ENCODE results near the gene ABI2. TPM values are rescaled to one million over a fixed set of nuclear protein-coding genes. Genes with fewer than 3 reads are reported as not detected.

ABI2 gene
- total RNA-seq, 1 experiment from 2014 or later = 75.6 TPM

DNA sequence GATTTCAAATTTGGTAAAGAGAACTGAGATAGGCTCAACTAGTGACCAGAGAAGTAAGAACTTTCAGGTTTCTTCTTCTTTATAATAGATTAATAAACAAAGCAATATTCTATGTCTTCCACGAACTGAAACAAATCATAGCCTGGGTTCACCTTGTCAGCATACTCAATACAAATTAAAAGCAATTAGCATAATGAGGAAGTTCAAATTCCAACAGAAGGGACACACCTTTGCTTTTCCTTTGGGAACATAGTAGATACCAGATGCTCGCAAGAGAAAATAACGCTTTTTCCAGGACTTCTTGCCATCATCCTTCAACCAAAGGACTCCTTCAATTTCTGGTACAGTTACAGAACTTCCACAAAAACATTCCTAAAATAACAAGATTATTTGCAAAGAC lies 127.0 kb downstream of the ABI2 start:
- intact Hi-C loops (cut with micrococcal nuclease) = no loop called here
- no peak overlapping the region for H3K27ac ChIP-seq (ENCODE audit: low read depth, low read length)

DNA sequence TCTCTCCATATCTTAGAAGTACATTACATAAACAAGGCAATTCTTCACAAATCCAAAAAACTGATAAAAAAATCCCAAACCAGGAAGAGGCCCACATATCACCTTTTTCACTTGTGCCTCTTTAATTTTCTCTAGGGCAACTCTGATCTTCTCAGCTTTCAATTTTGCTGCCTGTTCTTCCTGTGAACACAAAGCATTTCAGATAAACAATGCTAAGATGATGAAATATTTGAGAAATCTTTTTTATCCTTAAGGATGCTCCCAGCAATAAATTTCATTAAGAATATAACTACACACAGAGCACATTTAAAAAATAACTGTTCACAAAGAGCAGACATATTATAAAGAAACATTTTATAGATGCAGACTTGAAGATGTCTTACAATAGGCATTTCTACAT lies 133.6 kb downstream of the ABI2 start:
- Histone ChIP-seq H3K27me3 (ENCODE audit: insufficient read depth, low read length) (no peaks in the 10 kb centered on the region), H2AFZ (ENCODE audit: low read depth, low read length, poor library complexity, severe bottlenecking) (no peak overlapping the region), H3K9ac (ENCODE audit: low read length) (no peak overlapping the region), H3K9me3 (ENCODE audit: control insufficient read depth in 1 of 2, insufficient read depth in 1 of 2, low read depth in 1 of 2, low read length in 2 of 2) (no peaks in the 10 kb centered on the region), H3K9me2 (ENCODE audit: insufficient read depth) (no peaks in the 10 kb centered on the region), H4K20me1 (ENCODE audit: insufficient read depth) (no peaks in the 10 kb centered on the region), H3K27ac (ENCODE audit: low read depth, low read length) (no peak overlapping the region), H3K79me2 (ENCODE audit: insufficient read depth, low read length) (no peaks in the 10 kb centered on the region), H3K36me3 (ENCODE audit: control insufficient read depth in 1 of 2, insufficient read depth in 2 of 2, low read length in 2 of 2) (peaks cover 0 to 8% of the 10 kb centered on the region in 2 experiments; a peak in 1 of 4 replicates), H3K4me1 (ENCODE audit: control insufficient read depth in 1 of 2, insufficient read depth in 2 of 2, low read length in 2 of 2) (no peaks in the 10 kb centered on the region), H3K4me2 (ENCODE audit: low read length) (no peak overlapping the region), H3K4me3 (replicated peaks in 1 of 2; ENCODE audit: low read depth in 1 of 2, low read length in 2 of 2) (no peak overlapping the region)
- BruUV-seq (replicated peaks) = no TSS peak
- intact Hi-C loops (cut with micrococcal nuclease) = no loop called here
- ATAC-seq (no peak), DNase-seq (ENCODE audit: low read depth, low spot score) (no peak)
- TF ChIP-seq, protein P1, sequence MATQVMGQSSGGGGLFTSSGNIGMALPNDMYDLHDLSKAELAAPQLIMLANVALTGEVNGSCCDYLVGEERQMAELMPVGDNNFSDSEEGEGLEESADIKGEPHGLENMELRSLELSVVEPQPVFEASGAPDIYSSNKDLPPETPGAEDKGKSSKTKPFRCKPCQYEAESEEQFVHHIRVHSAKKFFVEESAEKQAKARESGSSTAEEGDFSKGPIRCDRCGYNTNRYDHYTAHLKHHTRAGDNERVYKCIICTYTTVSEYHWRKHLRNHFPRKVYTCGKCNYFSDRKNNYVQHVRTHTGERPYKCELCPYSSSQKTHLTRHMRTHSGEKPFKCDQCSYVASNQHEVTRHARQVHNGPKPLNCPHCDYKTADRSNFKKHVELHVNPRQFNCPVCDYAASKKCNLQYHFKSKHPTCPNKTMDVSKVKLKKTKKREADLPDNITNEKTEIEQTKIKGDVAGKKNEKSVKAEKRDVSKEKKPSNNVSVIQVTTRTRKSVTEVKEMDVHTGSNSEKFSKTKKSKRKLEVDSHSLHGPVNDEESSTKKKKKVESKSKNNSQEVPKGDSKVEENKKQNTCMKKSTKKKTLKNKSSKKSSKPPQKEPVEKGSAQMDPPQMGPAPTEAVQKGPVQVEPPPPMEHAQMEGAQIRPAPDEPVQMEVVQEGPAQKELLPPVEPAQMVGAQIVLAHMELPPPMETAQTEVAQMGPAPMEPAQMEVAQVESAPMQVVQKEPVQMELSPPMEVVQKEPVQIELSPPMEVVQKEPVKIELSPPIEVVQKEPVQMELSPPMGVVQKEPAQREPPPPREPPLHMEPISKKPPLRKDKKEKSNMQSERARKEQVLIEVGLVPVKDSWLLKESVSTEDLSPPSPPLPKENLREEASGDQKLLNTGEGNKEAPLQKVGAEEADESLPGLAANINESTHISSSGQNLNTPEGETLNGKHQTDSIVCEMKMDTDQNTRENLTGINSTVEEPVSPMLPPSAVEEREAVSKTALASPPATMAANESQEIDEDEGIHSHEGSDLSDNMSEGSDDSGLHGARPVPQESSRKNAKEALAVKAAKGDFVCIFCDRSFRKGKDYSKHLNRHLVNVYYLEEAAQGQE (IDR thresholded peaks at IDR 0.05; ENCODE audit: low read depth) = no peak
- ChIA-PET RAD21 (ENCODE audit: low non-redundant PET in 1 of 2, low total read pairs in 2 of 2, uncharacterized antibody in 2 of 2, unreplicated experiment in 2 of 2) (no interaction called here), CTCF (no interaction called here), POLR2A (no interaction called here)

More for the DNA sequence above, 127.0 kb downstream of the ABI2 start:
- peaks cover 11 to 15% of the 10 kb centered on the region in 2 experiments for H3K4me1 ChIP-seq (ENCODE audit: control insufficient read depth in 1 of 2, insufficient read depth in 2 of 2, low read length in 2 of 2)
- no peaks in the 10 kb centered on the region for H3K27me3 ChIP-seq (ENCODE audit: insufficient read depth, low read length)
- ATAC-seq (no peak), DNase-seq (ENCODE audit: low read depth, low spot score) (no peak)
- POLR2A ChIA-PET = no interaction called here
- no peak overlapping the region for H3K4me3 ChIP-seq (replicated peaks in 1 of 2; ENCODE audit: low read depth in 1 of 2, low read length in 2 of 2)
- no peaks in the 10 kb centered on the region for H3K9me2 ChIP-seq (ENCODE audit: insufficient read depth)
- no TSS peak for BruUV-seq (replicated peaks)
- no peaks in the 10 kb centered on the region for H3K79me2 ChIP-seq (ENCODE audit: insufficient read depth, low read length)
- no peak overlapping the region for H3K9ac ChIP-seq (ENCODE audit: low read length)
- CTCF ChIA-PET = interaction anchor here (1.2 to 2.1 kb wide), 2 partner anchors 360 to 361 kb away, joined by 4 to 5 read pairs; no protein-coding TSS in a partner anchor
- no peak for TF ChIP-seq EZH2 (IDR thresholded peaks at IDR 0.05)
- TF ChIP-seq, protein P1 (IDR thresholded peaks at IDR 0.05; ENCODE audit: low read depth) = no peak
- TF ChIP-seq JUND (IDR thresholded peaks at IDR 0.05) = no peak
- no peak for TF ChIP-seq SP1 (IDR thresholded peaks at IDR 0.05; ENCODE audit: low read depth)
- no peak for TF ChIP-seq RAD21 (IDR thresholded peaks at IDR 0.05; ENCODE audit: low read depth)
- no peak for TF ChIP-seq EZH2phosphoT487 (IDR thresholded peaks at IDR 0.05; ENCODE audit: borderline replicate concordance)
- H4K20me1 ChIP-seq (ENCODE audit: insufficient read depth) = no peaks in the 10 kb centered on the region
- H3K4me2 ChIP-seq (ENCODE audit: low read length) = no peak overlapping the region
- RAD21 ChIA-PET (ENCODE audit: low non-redundant PET in 1 of 2, low total read pairs in 2 of 2, uncharacterized antibody in 2 of 2, unreplicated experiment in 2 of 2) = no interaction called here
- no peak overlapping the region for H2AFZ ChIP-seq (ENCODE audit: low read depth, low read length, poor library complexity, severe bottlenecking)
- no peaks in the 10 kb centered on the region for H3K9me3 ChIP-seq (ENCODE audit: control insufficient read depth in 1 of 2, insufficient read depth in 1 of 2, low read depth in 1 of 2, low read length in 2 of 2)
- peaks cover 0 to 8% of the 10 kb centered on the region in 2 experiments; a peak in 1 of 4 replicates for H3K36me3 ChIP-seq (ENCODE audit: control insufficient read depth in 1 of 2, insufficient read depth in 2 of 2, low read length in 2 of 2)

All from HCT116 (cell line).